Vagina (tissue), 2 donors: ENCODE results near the gene FFAR3.

Experiments
- CTCF ChIP-seq, 3 experiments: fragments of 450-650 bp in 2 of 3; fragments of 200-600 bp in 1 of 3; sonication (generic) in 1 of 3; IDR thresholded peaks; one replicate each; pipeline ENCODE4 v1.5.1; 2017 to 2019; ENCODE audit warnings: antibody characterized with exemption in 3 of 3, mild to moderate bottlenecking in 2 of 3, moderate library complexity in 2 of 3
- POLR2A ChIP-seq, 2 donors: fragments of 450-650 bp; IDR thresholded peaks; one replicate each; pipeline ENCODE4 v1.6.1; 2017; ENCODE audit warnings: antibody characterized with exemption in 2 of 2, mild to moderate bottlenecking in 2 of 2, moderate library complexity in 2 of 2
- POLR2AphosphoS5 ChIP-seq, 2 donors: sonication (generic); formaldehyde crosslinking; IDR thresholded peaks; one replicate each; pipeline ENCODE4 v1.9.0; 2017; ENCODE audit warnings: antibody characterized with exemption in 2 of 2, mild to moderate bottlenecking in 2 of 2, low read depth in 1 of 2; ENCODE audit not compliant: insufficient read depth in 1 of 2

GRCh38 chr19:35337097-35337983 lies 20.9 kb upstream of the FFAR3 start:
- TF ChIP-seq CTCF (IDR thresholded peaks at IDR 0.05) (no peak), POLR2A (IDR thresholded peaks at IDR 0.05) (no peak), POLR2AphosphoS5 (IDR thresholded peaks at IDR 0.05; ENCODE audit: insufficient read depth in 1 of 2, low read depth in 1 of 2) (no peak)
